H1 (cell line): ENCODE data around the gene KRT85. TPM values are rescaled to one million over a fixed set of nuclear protein-coding genes. Genes with fewer than 3 reads are reported as not detected.

Experiments used
- CTCF ChIA-PET: fragments of 300-600 bp; sonication (Branson Sonifier 250); formaldehyde crosslinking; loops from one replicate; lab custom pipeline; 2021; ENCODE audit not compliant: partially characterized antibody; lab: Charles Lee
- POLR2A ChIA-PET: fragments of 300-600 bp; sonication (Branson Sonifier 250); formaldehyde crosslinking; loops from one replicate; lab custom pipeline; 2021; ENCODE audit warnings: inconsistent platforms; ENCODE audit not compliant: partially characterized antibody; lab: Charles Lee
- DNase-seq, 2 experiments: peaks; one replicate each; pipeline versions ENCODE4 v3.0.0 to v3.0.0-alpha.2; 2010 to 2022; ENCODE audit warnings: low spot score in 2 of 2, low read depth in 1 of 2, mixed read lengths in 1 of 2
- FAIRE-seq: peaks from 2 replicates; lab custom pipeline; 2011; peaks lifted over from hg19 to GRCh38; lab: Jason Lieb, UNC
- H2AFZ ChIP-seq: 2 replicates; pipeline ENCODE4 v1.8.1; 2012; ENCODE audit warnings: low read length, inconsistent platforms
- H2AK5ac ChIP-seq: 2 replicates; pipeline ENCODE4 v1.6.1; 2013; ENCODE audit warnings: low read depth, low read length
- H2BK120ac ChIP-seq: replicated peaks from 2 replicates; pipeline ENCODE3; 2013; ENCODE audit warnings: low read depth, low read length, inconsistent platforms
- H2BK12ac ChIP-seq: 2 replicates; pipeline ENCODE4 v1.6.1; 2013; ENCODE audit warnings: low read depth, low read length
- H2BK15ac ChIP-seq: 2 replicates; pipeline ENCODE4 v1.6.1; 2013; ENCODE audit warnings: low read length
- H2BK20ac ChIP-seq: 2 replicates; pipeline ENCODE4 v1.6.1; 2013; ENCODE audit warnings: low read length
- H2BK5ac ChIP-seq: 2 replicates; pipeline ENCODE4 v1.6.1; 2013; ENCODE audit warnings: low read depth, low read length
- H3K14ac ChIP-seq: 2 replicates; pipeline ENCODE4 v1.6.1; 2013; ENCODE audit warnings: inconsistent platforms; ENCODE audit not compliant: insufficient read length
- H3K18ac ChIP-seq: 2 replicates; pipeline ENCODE4 v1.6.1; 2013; ENCODE audit warnings: low read length; ENCODE audit errors: extremely low read depth
- H3K23ac ChIP-seq: 2 replicates; pipeline ENCODE4 v1.6.1; 2013; ENCODE audit warnings: inconsistent platforms; ENCODE audit not compliant: insufficient read length
- H3K23me2 ChIP-seq: 2 replicates; pipeline ENCODE4 v1.6.1; 2013; ENCODE audit warnings: low read depth, low read length
- H3K27ac ChIP-seq: 2 replicates; pipeline ENCODE4 v1.6.1; 2011; ENCODE audit warnings: low read depth, low read length, inconsistent platforms
- H3K27me3 ChIP-seq, 4 experiments: replicated peaks in 1 of 4; 1 replicate in 1 of 4; 2 replicates in 3 of 4; pipeline versions ENCODE4 v1.6.1 to v1.8.1; 2011 to 2013; ENCODE audit warnings: low read length in 3 of 4, mild to moderate bottlenecking in 3 of 4, inconsistent platforms in 2 of 4, mixed read lengths in 2 of 4, moderate library complexity in 1 of 4; ENCODE audit not compliant: control insufficient read depth in 3 of 4, insufficient read depth in 3 of 4; ENCODE audit errors: extremely low read depth in 1 of 4
- H3K36me3 ChIP-seq, 4 experiments: 2 replicates each; pipeline versions ENCODE4 v1.6.1 to v1.8.1; 2011 to 2013; ENCODE audit warnings: mild to moderate bottlenecking in 4 of 4, low read length in 3 of 4, moderate library complexity in 2 of 4, control low read depth in 1 of 4, inconsistent platforms in 1 of 4; ENCODE audit not compliant: insufficient read depth in 4 of 4, control insufficient read depth in 2 of 4
- H3K4ac ChIP-seq: replicated peaks from 2 replicates; pipeline ENCODE3; 2013; ENCODE audit warnings: low read length, low read depth, mixed read lengths, inconsistent platforms; ENCODE audit not compliant: insufficient read length
- H3K4me1 ChIP-seq, 4 experiments: replicated peaks in 1 of 4; 1 replicate in 1 of 4; 2 replicates in 3 of 4; pipeline versions ENCODE4 v1.6.1 to v1.8.1; 2011 to 2013; ENCODE audit warnings: low read length in 3 of 4, inconsistent platforms in 2 of 4, mixed read lengths in 1 of 4; ENCODE audit not compliant: insufficient read depth in 4 of 4, control insufficient read depth in 3 of 4
- H3K4me2 ChIP-seq, 2 experiments: 2 replicates each; pipeline versions ENCODE4 v1.6.1 to v1.8.1; 2011 to 2013; ENCODE audit warnings: low read depth in 2 of 2, low read length in 2 of 2, control low read depth in 1 of 2, inconsistent platforms in 1 of 2, mild to moderate bottlenecking in 1 of 2; ENCODE audit not compliant: insufficient read depth in 1 of 2
- H3K4me3 ChIP-seq, 4 experiments: fragments of 200-600, 300-600 bp in 1 of 4; sonication (generic), shearing (Covaris generic), sonication (Bioruptor Twin) in 1 of 4; 2 replicates each; pipeline versions ENCODE4 v1.5.1 to v1.8.1; 2011 to 2016; ENCODE audit warnings: low read length in 4 of 4, low read depth in 3 of 4, control low read depth in 2 of 4, inconsistent platforms in 2 of 4, mild to moderate bottlenecking in 2 of 4, mixed read lengths in 1 of 4, moderate library complexity in 1 of 4; ENCODE audit not compliant: insufficient read depth in 2 of 4; ENCODE audit errors: extremely low read depth in 1 of 4
- H3K56ac ChIP-seq: replicated peaks from 2 replicates; pipeline ENCODE3; 2013; ENCODE audit warnings: low read depth, mild to moderate bottlenecking, mixed read lengths, low read length, inconsistent platforms; ENCODE audit not compliant: insufficient read length
- H3K79me1 ChIP-seq: 2 replicates; pipeline ENCODE4 v1.6.1; 2013; ENCODE audit warnings: low read depth, low read length, control low read depth
- H3K79me2 ChIP-seq, 2 experiments: 2 replicates each; pipeline versions ENCODE4 v1.6.1 to v1.8.1; 2012 to 2013; ENCODE audit warnings: low read length in 2 of 2, mild to moderate bottlenecking in 2 of 2, inconsistent platforms in 1 of 2; ENCODE audit not compliant: insufficient read depth in 2 of 2, control insufficient read depth in 1 of 2
- H3K9ac ChIP-seq, 4 experiments: replicated peaks in 1 of 4; 1 replicate in 1 of 4; 2 replicates in 3 of 4; pipeline versions ENCODE4 v1.6.1 to v1.8.1; 2011 to 2013; ENCODE audit warnings: low read depth in 3 of 4, low read length in 3 of 4, control low read depth in 2 of 4, mild to moderate bottlenecking in 2 of 4, moderate library complexity in 2 of 4, inconsistent platforms in 1 of 4; ENCODE audit errors: extremely low read depth in 1 of 4
- H3K9me3 ChIP-seq, 2 experiments: 2 replicates each; pipeline versions ENCODE4 v1.6.1 to v1.8.1; 2012 to 2013; ENCODE audit warnings: mild to moderate bottlenecking in 2 of 2, moderate library complexity in 2 of 2, control low read depth in 1 of 2, inconsistent platforms in 1 of 2, low read depth in 1 of 2, low read length in 1 of 2, mixed read lengths in 1 of 2; ENCODE audit not compliant: insufficient read depth in 2 of 2
- H4K20me1 ChIP-seq, 2 experiments: replicated peaks in 1 of 2; 2 replicates each; pipeline versions ENCODE3 to v1.8.1; 2011 to 2013; ENCODE audit warnings: inconsistent platforms in 2 of 2, low read length in 2 of 2, mild to moderate bottlenecking in 1 of 2; ENCODE audit not compliant: insufficient read depth in 2 of 2, control insufficient read depth in 1 of 2
- H4K5ac ChIP-seq: 2 replicates; pipeline ENCODE4 v1.6.1; 2013; ENCODE audit warnings: low read length, low read depth, mixed read lengths, inconsistent platforms; ENCODE audit not compliant: insufficient read length
- H4K8ac ChIP-seq: 2 replicates; pipeline ENCODE4 v1.8.0; 2013; ENCODE audit warnings: mild to moderate bottlenecking, moderate library complexity, low read length, inconsistent platforms; ENCODE audit not compliant: insufficient read depth; ENCODE audit errors: extremely low read depth
- H4K91ac ChIP-seq: replicated peaks from 2 replicates; pipeline ENCODE3; 2013; ENCODE audit warnings: low read length, mixed read lengths, inconsistent platforms; ENCODE audit not compliant: insufficient read length
- PHF8 ChIP-seq: fragments of 200-600 bp; sonication (generic); conservative IDR thresholded peaks from 2 replicates; pipeline ENCODE4 v1.7.1; 2012; ENCODE audit warnings: low read depth, mild to moderate bottlenecking, inconsistent platforms, low read length, moderate library complexity
- POLR2AphosphoS5 ChIP-seq: IDR thresholded peaks from 2 replicates; pipeline ENCODE4 v1.6.1; 2011; ENCODE audit warnings: low read depth, low read length
- WGBS, 2 experiments: shearing (Covaris generic) in 1 of 2; methylation state at CpG; one replicate each; pipeline versions ENCODE4 v1.1.6 to v1.1.7; 2013 to 2015; ENCODE audit warnings: low lambda C conversion rate in 2 of 2, mixed read lengths in 2 of 2, inconsistent platforms in 1 of 2, low coverage in 1 of 2, missing lambda C conversion rate in 1 of 2; ENCODE audit not compliant: insufficient replicate concordance in 2 of 2, insufficient coverage in 1 of 2, insufficient read length in 1 of 2; ENCODE audit errors: extremely low coverage in 1 of 2, missing lambda C conversion rate in 1 of 2; 5-methylcytosine and 5-hydroxymethylcytosine counted together
- polyA plus RNA-seq, 7 experiments: library from polyadenylated mRNA; depleted of rRNA in 3 of 7; stranded (reverse) in 5 of 7; unstranded in 2 of 7; fragments of >200 nt in 5 of 7; fragments of 200-250 nt in 2 of 7; gene quantifications; 1 replicate in 5 of 7; 2 replicates in 1 of 7; 4 replicates in 1 of 7; pipeline versions ENCODE4 v1.2.1 to v1.2.3, GENCODE V29; 2011 to 2013; ENCODE audit warnings: missing spikeins in 2 of 7, mixed read lengths in 2 of 7
- total RNA-seq: library from RNA; stranded (reverse); fragmentation: NEBNext Ultra II Directional; extraction: Animal tissue kit (Norgen Biotek cat#: 25700); gene quantifications from 2 replicates; pipeline ENCODE4 v1.2.1, GENCODE V29; 2021
- TF ChIP-seq, protein P1 (sequence below), 3 experiments: IDR thresholded peaks; 1 replicate in 2 of 3; 2 replicates in 1 of 3; pipeline versions ENCODE4 v1.5.1 to v1.6.1; 2011; ENCODE audit warnings: low read length in 3 of 3, mild to moderate bottlenecking in 3 of 3, inconsistent platforms in 2 of 3, low read depth in 1 of 3, moderate library complexity in 1 of 3; ENCODE audit not compliant: insufficient read depth in 1 of 3; ENCODE audit errors: control extremely low read depth in 1 of 3

Gene KRT85
- total and polyA plus RNA-seq, 2 of the 8 experiments (the other 6 are each of a cell fraction or from before 2014, with no cell fraction given) = not detected

- H3K9ac ChIP-seq = no peak overlapping the region
- no peak overlapping the region for H2AK5ac ChIP-seq
- no peak overlapping the region for H3K4me2 ChIP-seq
- no peaks in the 10 kb centered on the region; a peak in 1 of 4 replicates for H3K9me3 ChIP-seq
- H2BK5ac ChIP-seq = no peak overlapping the region
- H2BK120ac ChIP-seq = no peak overlapping the region
- H3K4me1 ChIP-seq = no peaks in the 10 kb centered on the region
- H3K14ac ChIP-seq = no peak overlapping the region
- no peak overlapping the region for H3K56ac ChIP-seq
- H3K23me2 ChIP-seq = no peaks in the 10 kb centered on the region
- CTCF ChIA-PET = interaction anchor here (0.6 to 6.7 kb wide), 37 partner anchors 11 to 518 kb away, joined by 3 to 88 read pairs (median 5); partner anchors contain the start of genes KRT80 and KRT84
- H3K79me2 ChIP-seq = no peaks in the 10 kb centered on the region
- no peak overlapping the region for H2BK20ac ChIP-seq
- no peak overlapping the region for H2BK12ac ChIP-seq
- H2BK15ac ChIP-seq = no peak overlapping the region
- POLR2A ChIA-PET = no interaction called here
- H4K20me1 ChIP-seq = no peaks in the 10 kb centered on the region
- FAIRE-seq (no peak), DNase-seq (no peak)
- H3K79me1 ChIP-seq = no peaks in the 10 kb centered on the region
- H4K91ac ChIP-seq = no peak overlapping the region
- H3K23ac ChIP-seq = no peak overlapping the region
- H3K4me3 ChIP-seq = no peak overlapping the region
- TF ChIP-seq, protein P1, sequence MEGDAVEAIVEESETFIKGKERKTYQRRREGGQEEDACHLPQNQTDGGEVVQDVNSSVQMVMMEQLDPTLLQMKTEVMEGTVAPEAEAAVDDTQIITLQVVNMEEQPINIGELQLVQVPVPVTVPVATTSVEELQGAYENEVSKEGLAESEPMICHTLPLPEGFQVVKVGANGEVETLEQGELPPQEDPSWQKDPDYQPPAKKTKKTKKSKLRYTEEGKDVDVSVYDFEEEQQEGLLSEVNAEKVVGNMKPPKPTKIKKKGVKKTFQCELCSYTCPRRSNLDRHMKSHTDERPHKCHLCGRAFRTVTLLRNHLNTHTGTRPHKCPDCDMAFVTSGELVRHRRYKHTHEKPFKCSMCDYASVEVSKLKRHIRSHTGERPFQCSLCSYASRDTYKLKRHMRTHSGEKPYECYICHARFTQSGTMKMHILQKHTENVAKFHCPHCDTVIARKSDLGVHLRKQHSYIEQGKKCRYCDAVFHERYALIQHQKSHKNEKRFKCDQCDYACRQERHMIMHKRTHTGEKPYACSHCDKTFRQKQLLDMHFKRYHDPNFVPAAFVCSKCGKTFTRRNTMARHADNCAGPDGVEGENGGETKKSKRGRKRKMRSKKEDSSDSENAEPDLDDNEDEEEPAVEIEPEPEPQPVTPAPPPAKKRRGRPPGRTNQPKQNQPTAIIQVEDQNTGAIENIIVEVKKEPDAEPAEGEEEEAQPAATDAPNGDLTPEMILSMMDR (IDR thresholded peaks at IDR 0.05; ENCODE audit: control extremely low read depth in 1 of 3, insufficient read depth in 1 of 3, low read depth in 1 of 3, low read length in 3 of 3) = no peak
- TF ChIP-seq PHF8 = no peak
- no peak for TF ChIP-seq POLR2AphosphoS5
- no peak overlapping the region for H4K8ac ChIP-seq
- H4K5ac ChIP-seq = no peak overlapping the region
- H3K4ac ChIP-seq = no peak overlapping the region
- H2AFZ ChIP-seq = no peak overlapping the region
- H3K27ac ChIP-seq = no peak overlapping the region
- no peak overlapping the region for H3K18ac ChIP-seq
- WGBS, 2 experiments = 91% methylated on average over 13 of the region's 13 CpGs; no CpG with 5 or more reads in 1 of the 2 experiments
- H3K27me3 ChIP-seq = no peaks in the 10 kb centered on the region
- H3K36me3 ChIP-seq = no peaks in the 10 kb centered on the region
Measured at GRCh38 chr12:52360663-52361271, 6.5 kb downstream of the KRT85 start.
